H9 (cell line): ENCODE data around the gene IGIP. TPM values are rescaled to one million over a fixed set of nuclear protein-coding genes. Genes with fewer than 3 reads are reported as not detected.
A peak's percentile ranks its signal among the peaks of the same experiment; 100 is the strongest.

ENCODE experiments used
- DNase-seq: peaks from one replicate; pipeline ENCODE4 v3.0.0-alpha.2; 2017
- H2AFZ ChIP-seq: one replicate; pipeline ENCODE4 v1.6.1; 2013; ENCODE audit warnings: mild to moderate bottlenecking, low read length, control low read depth, moderate library complexity
- H2AK5ac ChIP-seq: 2 replicates; pipeline ENCODE4 v1.6.1; 2013; ENCODE audit warnings: low read length, control low read depth, mixed read lengths; ENCODE audit not compliant: insufficient read length
- H2BK120ac ChIP-seq: one replicate; pipeline ENCODE4 v1.6.1; 2013; ENCODE audit warnings: low read depth, mild to moderate bottlenecking, low read length, control low read depth, inconsistent platforms; ENCODE audit not compliant: poor library complexity, severe bottlenecking
- H2BK12ac ChIP-seq: 2 replicates; pipeline ENCODE4 v1.6.1; 2013; ENCODE audit warnings: low read length, control low read depth, mixed read lengths, low read depth; ENCODE audit not compliant: insufficient read length
- H2BK15ac ChIP-seq: 2 replicates; pipeline ENCODE4 v1.6.1; 2013; ENCODE audit warnings: low read depth, low read length, control low read depth
- H2BK20ac ChIP-seq: one replicate; pipeline ENCODE4 v1.6.1; 2013; ENCODE audit warnings: low read depth, mild to moderate bottlenecking, low read length, control low read depth, inconsistent platforms; ENCODE audit not compliant: poor library complexity, severe bottlenecking
- H2BK5ac ChIP-seq: 2 replicates; pipeline ENCODE4 v1.6.1; 2013; ENCODE audit warnings: low read length, control low read depth, mixed read lengths; ENCODE audit not compliant: insufficient read length
- H3K14ac ChIP-seq: 2 replicates; pipeline ENCODE4 v1.6.1; 2013; ENCODE audit warnings: low read length, control low read depth; ENCODE audit not compliant: insufficient read depth
- H3K18ac ChIP-seq: 2 replicates; pipeline ENCODE4 v1.6.1; 2013; ENCODE audit warnings: low read depth, mild to moderate bottlenecking, mixed read lengths, low read length, control low read depth; ENCODE audit not compliant: insufficient read length
- H3K23ac ChIP-seq: 2 replicates; pipeline ENCODE4 v1.6.1; 2013; ENCODE audit warnings: low read length, control low read depth, mixed read lengths, low read depth; ENCODE audit not compliant: insufficient read length
- H3K23me2 ChIP-seq: 2 replicates; pipeline ENCODE4 v1.6.1; 2013; ENCODE audit warnings: low read depth, mild to moderate bottlenecking, mixed read lengths, low read length, control low read depth; ENCODE audit not compliant: insufficient read length, poor library complexity, severe bottlenecking
- H3K27ac ChIP-seq: 2 replicates; pipeline ENCODE4 v1.5.1; 2013; ENCODE audit warnings: low read length, control low read depth, mixed read lengths, low read depth; ENCODE audit not compliant: insufficient read length
- H3K27me3 ChIP-seq: 2 replicates; pipeline ENCODE4 v1.6.1; 2013; ENCODE audit warnings: low read length, control low read depth, inconsistent platforms; ENCODE audit not compliant: insufficient read depth
- H3K4ac ChIP-seq: 2 replicates; pipeline ENCODE4 v1.6.1; 2013; ENCODE audit warnings: low read depth, mild to moderate bottlenecking, control low read depth, inconsistent platforms, low read length, moderate library complexity
- H3K4me1 ChIP-seq: 2 replicates; pipeline ENCODE4 v1.6.1; 2013; ENCODE audit warnings: low read length, control low read depth, inconsistent platforms; ENCODE audit not compliant: insufficient read depth
- H3K4me2 ChIP-seq: 2 replicates; pipeline ENCODE4 v1.6.1; 2013; ENCODE audit warnings: low read length, control low read depth, mixed read lengths; ENCODE audit not compliant: insufficient read length, insufficient read depth
- H3K56ac ChIP-seq: 2 replicates; pipeline ENCODE4 v1.6.1; 2013; ENCODE audit warnings: low read depth, mild to moderate bottlenecking, mixed read lengths, low read length, control low read depth; ENCODE audit not compliant: insufficient read length
- H3K79me1 ChIP-seq: 2 replicates; pipeline ENCODE4 v1.6.1; 2013; ENCODE audit warnings: low read depth, mild to moderate bottlenecking, moderate library complexity, low read length, control low read depth, inconsistent platforms; ENCODE audit not compliant: insufficient read depth, poor library complexity, severe bottlenecking
- H3K79me2 ChIP-seq: 2 replicates; pipeline ENCODE4 v1.6.1; 2013; ENCODE audit warnings: low read length, control low read depth, inconsistent platforms; ENCODE audit not compliant: insufficient read depth
- H3K9ac ChIP-seq: 2 replicates; pipeline ENCODE4 v1.6.1; 2013; ENCODE audit warnings: low read length, control low read depth, mixed read lengths; ENCODE audit not compliant: insufficient read length; ENCODE audit errors: extremely low read depth
- H3K9me3 ChIP-seq: one replicate; pipeline ENCODE4 v1.6.1; 2013; ENCODE audit warnings: low read depth, low read length, inconsistent platforms; ENCODE audit not compliant: control insufficient read depth
- H3T11ph ChIP-seq: one replicate; pipeline ENCODE4 v1.6.1; 2013; ENCODE audit warnings: mild to moderate bottlenecking, low read length, control low read depth, inconsistent platforms
- H4K20me1 ChIP-seq: one replicate; pipeline ENCODE4 v1.6.1; 2013; ENCODE audit not compliant: control insufficient read depth, insufficient read length, insufficient read depth
- H4K5ac ChIP-seq: 2 replicates; pipeline ENCODE4 v1.6.1; 2013; ENCODE audit warnings: low read depth, mild to moderate bottlenecking, mixed read lengths, low read length, control low read depth; ENCODE audit not compliant: insufficient read length
- H4K8ac ChIP-seq: replicated peaks from 2 replicates; pipeline ENCODE4 v1.6.1; 2013; ENCODE audit warnings: low read length, control low read depth, mixed read lengths, low read depth; ENCODE audit not compliant: insufficient read length
- H4K91ac ChIP-seq: 2 replicates; pipeline ENCODE4 v1.6.1; 2013; ENCODE audit warnings: low read depth, mild to moderate bottlenecking, moderate library complexity, mixed read lengths, low read length, control low read depth; ENCODE audit not compliant: insufficient read length
- H3K27ac Mint-ChIP-seq, 3 experiments: 2 replicates in 2 of 3; 3 replicates in 1 of 3; pipeline ENCODE4 v1.8.0; 2020 to 2021; ENCODE audit warnings: mixed read lengths in 3 of 3, mild to moderate bottlenecking in 1 of 3, moderate library complexity in 1 of 3
- H3K27me3 Mint-ChIP-seq: 2 replicates; pipeline ENCODE4 v1.8.0; 2021; ENCODE audit warnings: low read depth, mild to moderate bottlenecking, moderate library complexity, mixed read lengths
- H3K36me3 Mint-ChIP-seq, 3 experiments: 2 replicates in 2 of 3; 3 replicates in 1 of 3; pipeline ENCODE4 v1.8.0; 2020 to 2021; ENCODE audit warnings: low read depth in 3 of 3, mixed read lengths in 3 of 3; ENCODE audit not compliant: insufficient read depth in 1 of 3
- H3K4me1 Mint-ChIP-seq, 2 experiments: 2 replicates each; pipeline ENCODE4 v1.8.0; 2020; ENCODE audit warnings: mixed read lengths in 2 of 2
- H3K4me3 Mint-ChIP-seq, 2 experiments: 2 replicates in 1 of 2; 3 replicates in 1 of 2; pipeline ENCODE4 v1.8.0; 2020 to 2021; ENCODE audit warnings: mild to moderate bottlenecking in 2 of 2, mixed read lengths in 2 of 2, moderate library complexity in 1 of 2
- H3K9me3 Mint-ChIP-seq, 2 experiments: 2 replicates in 1 of 2; 3 replicates in 1 of 2; pipeline ENCODE4 v1.8.0; 2020; ENCODE audit warnings: mild to moderate bottlenecking in 2 of 2, mixed read lengths in 2 of 2, moderate library complexity in 1 of 2
- WGBS: extraction: QIAGEN DNeasy Blood & Tissue Kit; methylation state at CpG from one replicate; pipeline ENCODE4 v1.1.7; 2013; ENCODE audit warnings: missing lambda C conversion rate, low lambda C conversion rate, mixed read lengths; ENCODE audit not compliant: insufficient read length; ENCODE audit errors: extremely low coverage; 5-methylcytosine and 5-hydroxymethylcytosine counted together
- total RNA-seq: library from RNA; stranded (reverse); gene quantifications from 2 replicates; pipeline ENCODE4 v1.2.1, GENCODE V29; 2021
- TF ChIP-seq, protein P1 (sequence below): fragments of 200-600 bp; sonication (generic); conservative IDR thresholded peaks from 3 replicates; pipeline ENCODE4 v1.8.0; 2021; ENCODE audit warnings: antibody characterized with exemption, mild to moderate bottlenecking

IGIP gene
- total RNA-seq, 1 experiment from 2014 or later: 0.52 TPM

- Histone ChIP-seq H3K4me1 (peaks cover 5% of the 10 kb centered on the region; the same call in 1 of the 2 replicates), H3K4me2 (peak overlapping the region; percentile 88), H3K23me2 (peaks cover 30% of the 10 kb centered on the region), H4K5ac (no peak overlapping the region), H3K27ac (no peak overlapping the region), H2AK5ac (no peak overlapping the region), H3K9me3 (no peaks in the 10 kb centered on the region), H4K20me1 (no peaks in the 10 kb centered on the region), H2BK12ac (no peak overlapping the region), H3K14ac (no peak overlapping the region), H4K91ac (no peak overlapping the region), H3K9ac (no peak overlapping the region), H3K4ac (no peak overlapping the region), H3K27me3 (peaks cover 26% of the 10 kb centered on the region), H2BK15ac (no peak overlapping the region), H3K79me1 (no peaks in the 10 kb centered on the region), H3K56ac (no peak overlapping the region), H2AFZ (no peak overlapping the region), H3K79me2 (no peaks in the 10 kb centered on the region), H2BK120ac (no peak overlapping the region), H3T11ph (no peak overlapping the region), H2BK5ac (no peak overlapping the region), H4K8ac (no peak overlapping the region), H3K23ac (no peak overlapping the region), H3K18ac (no peak overlapping the region), H2BK20ac (no peak overlapping the region)
- WGBS: no CpG with 5 or more reads among the region's 28 CpGs
- peak; percentile 72 for DNase-seq
- peaks cover 78% of the 10 kb centered on the region for H3K27me3 Mint-ChIP-seq
- no peaks in the 10 kb centered on the region for H3K36me3 Mint-ChIP-seq
- TF ChIP-seq, protein P1, sequence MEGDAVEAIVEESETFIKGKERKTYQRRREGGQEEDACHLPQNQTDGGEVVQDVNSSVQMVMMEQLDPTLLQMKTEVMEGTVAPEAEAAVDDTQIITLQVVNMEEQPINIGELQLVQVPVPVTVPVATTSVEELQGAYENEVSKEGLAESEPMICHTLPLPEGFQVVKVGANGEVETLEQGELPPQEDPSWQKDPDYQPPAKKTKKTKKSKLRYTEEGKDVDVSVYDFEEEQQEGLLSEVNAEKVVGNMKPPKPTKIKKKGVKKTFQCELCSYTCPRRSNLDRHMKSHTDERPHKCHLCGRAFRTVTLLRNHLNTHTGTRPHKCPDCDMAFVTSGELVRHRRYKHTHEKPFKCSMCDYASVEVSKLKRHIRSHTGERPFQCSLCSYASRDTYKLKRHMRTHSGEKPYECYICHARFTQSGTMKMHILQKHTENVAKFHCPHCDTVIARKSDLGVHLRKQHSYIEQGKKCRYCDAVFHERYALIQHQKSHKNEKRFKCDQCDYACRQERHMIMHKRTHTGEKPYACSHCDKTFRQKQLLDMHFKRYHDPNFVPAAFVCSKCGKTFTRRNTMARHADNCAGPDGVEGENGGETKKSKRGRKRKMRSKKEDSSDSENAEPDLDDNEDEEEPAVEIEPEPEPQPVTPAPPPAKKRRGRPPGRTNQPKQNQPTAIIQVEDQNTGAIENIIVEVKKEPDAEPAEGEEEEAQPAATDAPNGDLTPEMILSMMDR: no peak
- H3K27ac Mint-ChIP-seq: no peak overlapping the region
- H3K9me3 Mint-ChIP-seq: no peaks in the 10 kb centered on the region
- H3K4me3 Mint-ChIP-seq: peak overlapping the region; percentile 81 to 88
- peaks cover 46 to 49% of the 10 kb centered on the region in 2 experiments for H3K4me1 Mint-ChIP-seq
Observed at GRCh38 chr5:140113180-140113698, 12.5 kb upstream of the IGIP start.
